GM12878 (cell line): Measurements from ENCODE around the gene MYO9B. TPM values are rescaled to one million over a fixed set of nuclear protein-coding genes. Genes with fewer than 3 reads are reported as not detected.

Experiments
- BCL3 ChIP-seq: IDR thresholded peaks from 2 replicates; pipeline ENCODE4 v1.6.1; 2011; ENCODE audit warnings: borderline replicate concordance, low read depth, mild to moderate bottlenecking, moderate library complexity, low read length; ENCODE audit not compliant: insufficient read depth, poor library complexity, severe bottlenecking
- BRCA1 ChIP-seq: IDR thresholded peaks from 2 replicates; pipeline ENCODE4 v1.6.1; 2011; ENCODE audit warnings: low read depth, low read length, improper control_type of control experiment
- CREB1 ChIP-seq: IDR thresholded peaks from 2 replicates; pipeline ENCODE4 v1.6.1; 2012; ENCODE audit warnings: low read depth, mild to moderate bottlenecking, inconsistent platforms
- CTCF ChIP-seq, 3 experiments: IDR thresholded peaks in 2 of 3; conservative IDR thresholded peaks in 1 of 3; 2 replicates each; pipeline ENCODE4 v1.5.1; 2011; ENCODE audit warnings: low read depth in 3 of 3, low read length in 3 of 3, mild to moderate bottlenecking in 3 of 3, control low read depth in 2 of 3, moderate library complexity in 2 of 3, inconsistent platforms in 1 of 3, mixed read lengths in 1 of 3; ENCODE audit not compliant: control insufficient read depth in 2 of 3, insufficient read depth in 1 of 3; ENCODE audit errors: extremely low read depth in 1 of 3
- E2F8 ChIP-seq: fragments of 450-650 bp; IDR thresholded peaks from 2 replicates; pipeline ENCODE4 v1.6.1; 2018; ENCODE audit warnings: mild to moderate bottlenecking, low read depth, moderate library complexity; ENCODE audit not compliant: partially characterized antibody
- ESRRA ChIP-seq: IDR thresholded peaks from 2 replicates; pipeline ENCODE4 v1.6.1; 2012; ENCODE audit warnings: mild to moderate bottlenecking, low read length, improper control_type of control experiment
- IRF3 ChIP-seq: fragments of 450-650 bp; IDR thresholded peaks from 2 replicates; pipeline ENCODE4 v1.6.1; 2014; ENCODE audit warnings: mild to moderate bottlenecking
- MEF2B ChIP-seq: fragments of 450-650 bp; IDR thresholded peaks from 2 replicates; pipeline ENCODE4 v1.6.1; 2018; ENCODE audit warnings: mild to moderate bottlenecking, moderate library complexity; ENCODE audit not compliant: partially characterized antibody, poor library complexity, severe bottlenecking
- MXI1 ChIP-seq: fragments of 150-350 bp; IDR thresholded peaks from 2 replicates; pipeline ENCODE4 v1.6.1; 2011; ENCODE audit warnings: low read depth, mild to moderate bottlenecking, inconsistent platforms, low read length, improper control_type of control experiment
- MYB ChIP-seq: fragments of 150-350 bp; IDR thresholded peaks from 2 replicates; pipeline ENCODE4 v1.6.1; 2014; ENCODE audit warnings: mild to moderate bottlenecking, low read depth, low read length, borderline replicate concordance
- PAX8 ChIP-seq: fragments of 450-650 bp; IDR thresholded peaks from 2 replicates; pipeline ENCODE4 v1.6.1; 2017; ENCODE audit warnings: mild to moderate bottlenecking, moderate library complexity
- POLR2AphosphoS2 ChIP-seq: IDR thresholded peaks from 2 replicates; pipeline ENCODE4 v1.6.1; 2011; ENCODE audit warnings: low read depth, mild to moderate bottlenecking, low read length, improper control_type of control experiment, moderate library complexity
- RCOR1 ChIP-seq: conservative IDR thresholded peaks from 2 replicates; pipeline ENCODE4 v1.6.1; 2012; ENCODE audit warnings: low read depth, low read length, improper control_type of control experiment
- SIN3A ChIP-seq: IDR thresholded peaks from 2 replicates; pipeline ENCODE4 v1.6.1; 2012; ENCODE audit warnings: low read depth, low read length, improper control_type of control experiment
- SKIL ChIP-seq: fragments of 450-650 bp; IDR thresholded peaks from 2 replicates; pipeline ENCODE4 v1.6.1; 2017; ENCODE audit warnings: mild to moderate bottlenecking, low read depth, inconsistent platforms; ENCODE audit not compliant: poor library complexity, severe bottlenecking
- STAT3 ChIP-seq: IDR thresholded peaks from 2 replicates; pipeline ENCODE4 v1.6.1; 2011; ENCODE audit warnings: low read depth, low read length, improper control_type of control experiment
- polyA plus RNA-seq, 11 experiments: library from polyadenylated mRNA; depleted of rRNA in 4 of 11; unstranded in 6 of 11; stranded (reverse) in 5 of 11; fragments of >200 nt; fragmentation: Nextera tagmentation in 4 of 11; fragmentation: Illumina TruSeq in 1 of 11; extraction: Ambion mirVana in 4 of 11; extraction: Trizol in 1 of 11; gene quantifications; 1 replicate in 1 of 11; 2 replicates in 10 of 11; pipeline versions ENCODE4 v1.2.1 to v1.2.3, GENCODE V29; 2011 to 2016; ENCODE audit warnings: inconsistent platforms in 2 of 11, missing spikeins in 2 of 11, low read depth in 1 of 11
- total RNA-seq, 4 experiments: library from RNA; depleted of rRNA in 3 of 4; stranded (reverse); fragments of >200 nt in 3 of 4; fragmentation: Illumina TruSeq in 1 of 4; extraction: Trizol in 1 of 4; gene quantifications; 2 replicates each; pipeline versions ENCODE4 v1.2.1 to v1.2.3, GENCODE V29; 2013 to 2021

The MYO9B gene
- total and polyA plus RNA-seq, 10 of the 15 experiments (the other 5 are each of a cell fraction or from before 2014, with no cell fraction given), result 5.4 to 165 (median 45.8) TPM

- TF ChIP-seq IRF3 (no peak), MXI1 (no peak), POLR2AphosphoS2 (no peak), RCOR1 (no peak), BCL3 (no peak), PAX8 (no peak), MEF2B (peak; percentile 74), ESRRA (no peak), E2F8 (no peak), CREB1 (no peak), STAT3 (no peak), CTCF (IDR thresholded peaks at IDR 0.05 in 2 of 3, conservative IDR thresholded peaks at IDR 0.05 in 1 of 3; ENCODE audit: control insufficient read depth in 2 of 3, extremely low read depth in 1 of 3, insufficient read depth in 1 of 3, low read depth in 3 of 3, low read length in 3 of 3) (no peak), BRCA1 (no peak), MYB (no peak), SIN3A (no peak), SKIL (no peak)
- TF ChIP-seq, all 136 proteins: peak for 19
Measured at GRCh38 chr19:17183858-17184321, 108.3 kb downstream of the MYO9B start (continued).
